ENCODE results near the gene PRMT1.

The PRMT1 gene

DNA sequence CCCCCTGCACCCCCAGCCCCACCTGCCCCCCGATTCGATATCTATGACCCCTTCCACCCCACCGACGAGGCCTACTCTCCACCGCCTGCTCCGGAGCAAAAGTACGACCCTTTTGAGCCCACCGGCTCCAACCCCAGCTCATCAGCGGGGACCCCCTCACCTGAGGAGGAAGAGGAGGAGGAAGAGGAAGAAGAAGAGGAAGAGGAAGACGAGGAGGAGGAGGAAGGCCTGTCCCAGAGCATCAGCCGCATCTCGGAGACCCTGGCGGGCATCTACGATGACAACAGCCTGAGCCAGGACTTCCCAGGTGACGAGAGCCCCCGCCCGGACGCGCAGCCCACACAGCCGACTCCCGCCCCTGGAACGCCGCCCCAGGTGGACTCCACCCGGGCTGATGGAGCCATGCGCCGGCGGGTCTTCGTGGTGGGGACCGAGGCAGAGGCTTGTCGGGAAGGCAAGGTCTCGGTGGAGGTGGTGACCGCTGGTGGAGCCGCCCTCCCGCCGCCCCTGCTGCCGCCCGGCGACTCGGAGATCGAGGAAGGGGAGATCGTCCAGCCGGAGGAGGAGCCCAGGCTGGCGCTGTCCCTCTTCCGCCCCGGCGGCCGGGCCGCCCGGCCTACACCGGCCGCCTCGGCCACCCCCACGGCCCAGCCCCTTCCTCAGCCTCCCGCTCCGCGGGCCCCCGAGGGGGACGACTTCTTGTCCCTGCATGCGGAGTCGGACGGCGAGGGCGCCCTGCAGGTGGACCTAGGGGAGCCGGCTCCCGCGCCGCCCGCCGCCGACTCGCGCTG is 25.8 kb upstream of the PRMT1 start:
- DNase-seq (ENCODE audit: low read depth) = no peak

DNA sequence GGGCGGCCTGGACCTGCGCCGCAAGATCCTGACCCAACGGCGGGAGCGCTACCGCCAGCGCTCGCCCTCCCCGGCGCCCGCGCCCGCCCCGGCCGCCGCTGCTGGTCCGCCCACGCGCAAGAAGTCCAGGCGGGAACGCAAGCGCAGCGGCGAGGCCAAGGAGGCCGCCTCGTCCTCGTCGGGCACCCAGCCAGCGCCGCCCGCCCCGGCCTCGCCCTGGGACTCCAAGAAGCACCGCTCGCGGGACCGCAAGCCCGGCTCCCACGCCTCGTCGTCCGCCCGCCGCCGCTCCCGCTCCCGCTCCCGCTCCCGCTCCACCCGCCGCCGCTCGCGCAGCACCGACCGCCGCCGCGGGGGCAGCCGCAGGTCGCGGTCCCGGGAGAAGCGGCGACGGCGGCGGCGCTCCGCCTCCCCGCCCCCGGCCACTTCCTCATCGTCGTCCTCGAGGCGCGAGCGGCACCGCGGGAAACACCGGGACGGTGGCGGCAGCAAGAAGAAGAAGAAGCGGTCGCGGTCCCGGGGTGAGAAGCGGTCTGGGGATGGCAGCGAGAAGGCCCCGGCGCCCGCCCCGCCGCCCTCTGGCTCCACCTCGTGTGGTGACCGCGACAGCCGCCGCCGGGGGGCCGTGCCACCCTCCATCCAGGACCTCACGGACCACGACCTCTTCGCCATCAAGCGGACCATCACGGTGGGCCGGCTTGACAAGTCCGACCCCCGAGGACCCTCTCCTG is 25.1 kb upstream of the PRMT1 start:
- DNase-seq (ENCODE audit: low read depth) = no peak

DNA sequence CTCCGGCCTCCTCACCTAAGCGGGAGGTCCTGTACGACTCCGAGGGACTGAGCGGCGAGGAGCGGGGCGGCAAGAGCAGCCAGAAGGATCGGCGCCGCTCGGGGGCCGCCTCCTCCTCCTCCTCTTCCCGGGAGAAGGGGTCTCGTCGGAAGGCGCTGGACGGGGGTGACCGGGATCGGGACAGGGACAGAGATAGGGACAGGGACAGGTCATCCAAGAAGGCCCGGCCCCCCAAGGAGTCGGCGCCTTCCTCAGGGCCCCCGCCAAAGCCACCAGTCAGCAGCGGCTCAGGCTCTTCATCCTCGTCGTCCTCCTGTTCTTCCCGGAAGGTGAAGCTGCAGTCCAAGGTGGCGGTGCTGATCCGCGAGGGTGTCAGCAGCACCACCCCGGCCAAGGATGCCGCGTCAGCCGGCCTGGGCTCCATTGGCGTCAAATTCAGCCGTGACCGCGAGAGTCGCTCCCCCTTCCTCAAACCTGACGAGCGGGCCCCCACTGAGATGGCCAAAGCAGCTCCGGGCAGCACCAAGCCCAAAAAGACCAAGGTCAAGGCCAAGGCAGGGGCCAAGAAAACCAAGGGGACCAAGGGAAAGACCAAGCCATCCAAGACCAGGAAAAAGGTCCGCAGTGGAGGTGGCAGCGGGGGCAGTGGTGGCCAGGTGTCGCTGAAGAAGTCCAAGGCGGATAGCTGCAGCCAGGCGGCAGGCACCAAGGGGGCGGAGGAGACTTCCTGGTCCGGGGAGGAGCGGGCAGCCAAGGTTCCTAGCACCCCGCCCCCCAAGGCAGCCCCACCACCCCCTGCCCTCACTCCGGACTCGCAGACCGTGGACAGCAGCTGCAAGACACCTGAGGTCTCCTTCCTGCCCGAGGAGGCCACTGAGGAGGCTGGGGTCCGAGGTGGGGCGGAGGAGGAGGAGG is 24.3 kb upstream of the PRMT1 start:
- no peak for DNase-seq (ENCODE audit: low read depth)

DNA sequence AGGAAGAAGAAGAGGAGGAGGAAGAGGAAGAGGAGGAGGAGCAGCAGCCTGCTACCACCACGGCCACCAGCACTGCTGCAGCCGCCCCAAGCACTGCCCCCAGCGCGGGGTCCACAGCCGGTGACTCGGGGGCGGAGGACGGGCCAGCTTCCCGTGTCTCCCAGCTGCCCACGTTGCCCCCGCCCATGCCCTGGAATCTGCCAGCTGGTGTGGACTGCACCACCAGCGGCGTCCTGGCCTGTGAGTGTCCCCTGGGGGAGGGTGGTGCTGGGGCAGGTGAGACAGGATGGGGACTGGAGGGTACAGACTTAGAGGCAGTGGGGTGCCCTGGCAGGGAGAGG is 23.6 kb upstream of the PRMT1 start:
- DNase-seq (ENCODE audit: low read depth) = no peak

DNA sequence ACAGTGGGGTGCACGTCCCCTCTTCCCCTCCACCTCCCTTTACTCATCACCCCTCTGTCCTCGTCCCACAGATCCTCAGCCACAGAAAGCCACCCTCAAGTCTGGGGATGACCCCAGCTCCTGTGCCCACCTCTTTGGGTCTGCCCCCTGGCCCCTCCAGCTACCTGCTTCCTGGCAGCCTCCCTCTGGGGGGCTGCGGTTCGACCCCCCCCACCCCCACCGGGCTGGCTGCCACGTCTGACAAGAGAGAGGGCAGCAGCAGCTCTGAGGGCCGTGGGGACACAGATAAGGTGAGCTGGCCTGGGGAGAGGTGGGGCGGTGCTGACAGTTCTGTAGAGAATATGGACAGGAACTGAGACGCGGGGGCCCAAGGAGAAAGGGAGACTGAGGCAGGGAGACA is 22.5 kb upstream of the PRMT1 start:
- no peak for DNase-seq (ENCODE audit: low read depth)

DNA sequence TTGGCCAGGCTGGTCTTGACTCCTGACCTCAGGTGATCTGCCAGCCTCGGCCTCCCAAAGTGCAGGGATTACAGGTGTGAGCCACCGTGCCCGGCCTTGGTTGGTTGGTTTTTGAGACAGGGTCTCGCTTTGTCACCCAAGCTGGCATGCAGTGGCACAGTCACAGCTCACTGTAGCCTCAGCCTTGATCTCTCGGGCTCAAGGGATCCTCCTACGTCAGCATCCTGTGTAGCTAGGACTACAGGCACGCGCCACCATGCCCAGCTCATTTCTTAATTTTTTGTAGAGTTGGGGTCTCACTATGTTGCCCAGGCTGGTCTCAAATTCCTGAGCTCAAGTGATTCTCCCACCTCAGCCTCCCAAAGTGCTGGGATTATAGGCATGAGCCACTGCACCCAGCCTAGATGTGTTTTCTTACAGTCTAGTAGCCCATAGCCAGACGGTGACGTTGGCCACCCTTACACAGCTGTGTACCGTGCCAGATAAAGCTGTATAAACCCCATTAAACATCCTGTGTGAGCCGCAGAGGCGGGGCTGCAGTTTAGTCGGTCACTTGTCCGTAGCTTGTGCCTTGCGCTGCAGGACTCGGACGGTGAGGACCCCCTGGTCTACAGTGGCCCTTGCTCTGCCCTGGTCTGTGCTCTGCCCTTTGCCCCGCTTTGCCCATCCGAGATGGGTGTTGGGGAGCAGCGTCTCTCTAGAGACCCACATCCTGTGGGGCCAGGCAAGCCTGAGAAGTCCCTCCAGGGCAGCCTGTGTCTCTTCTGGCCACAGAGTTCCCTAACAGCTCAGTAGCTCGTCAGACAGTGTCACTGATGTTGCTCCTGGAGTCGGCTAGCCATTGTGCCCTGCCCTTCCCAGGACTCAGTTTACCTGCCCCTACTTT is 21.3 kb upstream of the PRMT1 start:
- DNase-seq (ENCODE audit: low read depth) = no peak

DNA sequence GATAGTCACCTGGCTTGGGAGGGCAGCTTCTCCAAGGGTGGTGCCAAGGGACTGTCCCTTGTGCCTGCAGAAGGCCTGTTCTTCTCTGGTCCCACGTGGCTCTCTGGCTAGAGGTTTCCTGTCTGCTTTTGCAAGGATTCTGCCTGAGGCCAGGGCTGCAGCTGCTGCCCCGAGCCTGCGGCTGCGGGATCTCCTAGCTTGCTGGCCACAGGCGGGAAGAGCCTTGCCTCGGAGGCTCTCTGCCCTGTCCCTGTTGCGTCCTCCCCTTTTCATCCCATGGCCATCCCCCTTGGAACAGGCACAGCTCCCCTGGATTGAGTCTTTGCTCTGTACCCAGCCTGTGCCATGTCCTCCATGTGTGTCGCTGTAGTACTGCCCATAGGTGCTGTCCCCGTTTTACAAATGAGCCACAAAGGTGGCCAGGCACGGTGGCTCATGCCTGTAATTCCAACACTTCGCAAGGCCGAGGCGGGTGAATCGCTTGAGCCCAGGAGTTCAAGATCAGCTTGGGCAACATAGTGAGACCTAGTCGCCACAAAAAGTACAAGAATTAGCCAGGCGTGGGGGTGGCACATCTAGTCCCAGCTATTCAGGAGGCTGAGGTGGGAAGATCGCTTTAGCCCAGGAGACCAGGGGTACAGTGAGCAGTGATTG is 20.5 kb upstream of the PRMT1 start:
- no peak for DNase-seq (ENCODE audit: low read depth)

DNA sequence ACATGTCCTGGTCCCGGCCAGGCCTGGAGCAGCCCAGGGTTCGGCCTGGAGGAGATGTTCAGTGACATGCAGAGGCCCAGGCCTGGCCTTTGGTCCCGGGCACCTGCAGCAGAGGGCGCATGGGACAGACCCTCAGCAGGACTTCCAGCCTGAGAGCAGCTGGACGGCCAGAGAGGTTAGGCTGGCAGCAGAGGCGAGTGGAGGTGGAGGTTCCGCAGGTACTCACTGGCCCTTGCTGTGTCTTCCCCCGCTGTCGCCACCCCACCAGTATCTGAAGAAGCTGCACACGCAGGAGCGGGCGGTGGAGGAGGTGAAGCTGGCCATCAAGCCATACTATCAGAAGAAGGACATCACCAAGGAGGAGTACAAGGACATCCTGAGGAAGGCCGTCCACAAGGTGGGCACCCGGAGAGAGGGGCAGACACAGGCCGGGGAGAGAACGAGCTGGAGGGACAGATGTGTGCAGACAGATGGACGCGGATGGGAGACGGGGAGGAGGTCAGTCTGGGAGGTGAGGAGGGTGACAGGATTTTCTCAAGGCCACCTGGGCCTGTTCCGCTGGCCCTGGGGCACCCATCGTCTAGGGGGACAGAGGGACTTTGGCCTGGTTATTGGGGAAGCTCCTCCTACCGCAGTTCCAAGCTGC is 19.5 kb upstream of the PRMT1 start:
- no peak for DNase-seq (ENCODE audit: low read depth)

DNA sequence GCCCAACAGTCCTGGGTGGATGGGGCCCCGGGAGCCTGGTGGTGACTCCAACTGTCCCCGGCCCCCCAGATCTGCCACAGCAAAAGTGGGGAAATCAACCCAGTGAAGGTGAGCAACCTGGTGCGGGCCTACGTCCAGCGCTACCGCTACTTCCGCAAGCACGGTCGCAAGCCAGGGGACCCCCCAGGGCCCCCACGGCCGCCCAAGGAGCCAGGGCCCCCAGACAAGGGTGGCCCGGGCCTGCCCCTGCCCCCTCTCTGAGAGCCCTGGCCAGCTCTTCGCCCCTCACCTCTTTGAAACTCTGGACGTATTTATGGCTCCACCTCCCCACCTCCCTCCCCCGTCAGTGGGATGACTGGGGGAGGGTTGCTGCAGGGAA is 18.9 kb upstream of the PRMT1 start:
- no peak for DNase-seq (ENCODE audit: low read depth)

DNA sequence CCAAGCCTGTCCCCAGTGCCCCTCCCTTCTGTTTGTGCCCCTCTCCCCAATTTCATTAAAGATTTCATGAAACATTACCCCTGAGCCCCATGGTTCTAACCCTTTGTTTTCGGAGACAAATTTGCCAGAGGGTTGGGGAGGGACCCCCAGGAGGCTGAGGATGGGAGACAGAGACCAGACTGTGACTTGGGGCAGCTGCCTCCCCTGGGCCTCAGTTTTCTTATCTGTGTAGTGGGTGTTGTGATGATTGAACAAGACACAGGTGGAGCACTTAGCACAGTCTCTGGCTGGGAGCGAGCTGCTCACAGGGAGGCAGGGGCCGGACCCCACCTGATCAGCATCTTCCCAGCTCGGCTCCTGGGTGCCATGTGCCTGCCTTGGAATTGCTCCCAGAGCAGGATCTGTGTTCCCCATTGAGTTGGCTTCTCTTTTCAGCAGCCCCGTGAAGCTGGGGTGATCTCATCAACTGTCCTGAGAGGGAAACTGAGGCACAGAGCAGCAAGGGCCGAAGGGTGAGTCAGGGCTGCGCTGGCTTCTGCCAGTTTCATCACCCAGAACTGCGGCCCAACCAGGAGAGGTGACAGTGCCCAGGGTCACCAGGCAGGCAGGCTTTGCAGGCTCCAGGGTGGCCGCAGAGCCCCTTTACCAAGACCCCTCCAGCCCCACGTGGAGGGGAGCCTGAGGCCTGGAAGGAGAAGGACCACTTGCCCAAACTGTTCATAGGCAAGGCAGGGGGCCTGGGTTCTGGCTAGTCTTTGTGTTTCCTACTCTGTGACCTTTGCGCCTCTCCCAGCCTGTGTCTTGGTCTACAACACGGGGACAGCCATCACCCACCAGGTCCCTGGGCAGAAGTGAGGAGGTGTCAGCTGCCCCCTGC is 18.3 kb upstream of the PRMT1 start:
- DNase-seq (ENCODE audit: low read depth) = no peak

DNA sequence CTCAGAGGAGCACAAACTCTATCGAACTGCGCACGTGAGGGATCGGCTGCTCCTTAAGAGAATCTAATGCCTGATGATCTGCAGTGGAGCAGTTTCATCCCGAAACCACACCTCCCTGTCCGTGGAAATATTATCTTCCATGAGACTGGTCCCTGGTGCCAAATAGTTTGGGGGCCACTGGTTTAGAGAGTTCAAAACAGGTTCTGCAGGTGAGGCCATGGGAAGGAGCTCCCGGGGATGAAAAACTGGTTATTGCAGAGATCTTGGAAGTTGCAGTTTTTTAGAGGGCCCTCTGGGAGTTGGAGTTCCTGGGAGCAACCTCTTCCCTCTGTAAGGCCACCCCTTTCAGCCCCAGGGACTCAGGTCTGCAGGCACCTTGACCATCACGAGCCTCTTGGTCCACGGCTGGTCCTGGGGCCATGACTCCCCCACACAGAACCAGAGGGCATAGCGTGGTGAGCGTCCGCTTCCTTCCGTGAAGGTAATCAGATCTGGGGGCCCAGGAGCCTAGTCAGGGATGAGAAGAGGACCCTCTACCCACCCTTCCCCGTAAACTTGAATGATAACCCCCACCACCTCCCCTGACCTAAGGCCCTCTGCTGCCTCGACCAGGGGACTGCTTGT is 16.6 kb upstream of the PRMT1 start:
- DNase-seq (ENCODE audit: low read depth) = no peak

DNA sequence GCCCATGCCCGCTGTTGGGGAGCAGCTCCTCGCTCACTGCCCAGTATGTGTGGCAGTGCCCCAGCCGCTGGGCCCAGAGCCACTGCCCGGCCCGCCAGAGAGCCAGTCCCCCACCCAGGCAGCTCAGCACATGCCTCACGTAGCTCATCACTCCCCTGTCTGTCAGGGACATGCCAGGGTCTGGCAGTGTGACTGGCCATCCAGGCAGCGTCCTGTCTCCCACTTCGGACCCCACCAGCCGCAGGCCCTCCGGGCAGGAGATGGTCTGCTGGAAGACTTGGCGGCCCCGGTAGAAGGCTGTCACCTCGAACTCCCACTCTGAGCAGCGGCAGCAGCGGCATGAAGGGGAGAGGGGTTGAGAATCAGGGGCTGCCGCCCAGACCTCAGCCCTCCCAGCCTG is 15.1 kb upstream of the PRMT1 start:
- no peak for DNase-seq (ENCODE audit: low read depth)

DNA sequence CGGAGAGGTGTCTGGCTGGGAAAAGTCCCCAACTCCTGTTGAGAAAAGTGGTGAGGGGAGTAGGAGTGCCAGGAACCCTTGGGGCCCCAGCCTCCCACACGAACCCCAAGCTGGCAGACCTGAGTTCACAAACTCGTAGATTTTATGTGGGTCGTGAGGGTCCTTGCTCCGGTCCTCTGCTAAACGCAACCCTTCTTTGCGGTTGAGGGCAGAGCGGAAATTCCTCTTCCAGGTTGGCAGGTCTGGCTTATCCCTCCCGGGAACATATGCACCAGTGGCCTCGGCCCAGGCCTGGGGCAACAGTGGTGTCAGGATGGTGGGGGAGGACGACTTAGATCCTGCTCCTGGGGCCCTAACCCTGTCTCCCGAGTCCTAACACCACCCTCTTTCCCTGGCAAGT is 13.8 kb upstream of the PRMT1 start:
- no peak for DNase-seq (ENCODE audit: low read depth)

DNA sequence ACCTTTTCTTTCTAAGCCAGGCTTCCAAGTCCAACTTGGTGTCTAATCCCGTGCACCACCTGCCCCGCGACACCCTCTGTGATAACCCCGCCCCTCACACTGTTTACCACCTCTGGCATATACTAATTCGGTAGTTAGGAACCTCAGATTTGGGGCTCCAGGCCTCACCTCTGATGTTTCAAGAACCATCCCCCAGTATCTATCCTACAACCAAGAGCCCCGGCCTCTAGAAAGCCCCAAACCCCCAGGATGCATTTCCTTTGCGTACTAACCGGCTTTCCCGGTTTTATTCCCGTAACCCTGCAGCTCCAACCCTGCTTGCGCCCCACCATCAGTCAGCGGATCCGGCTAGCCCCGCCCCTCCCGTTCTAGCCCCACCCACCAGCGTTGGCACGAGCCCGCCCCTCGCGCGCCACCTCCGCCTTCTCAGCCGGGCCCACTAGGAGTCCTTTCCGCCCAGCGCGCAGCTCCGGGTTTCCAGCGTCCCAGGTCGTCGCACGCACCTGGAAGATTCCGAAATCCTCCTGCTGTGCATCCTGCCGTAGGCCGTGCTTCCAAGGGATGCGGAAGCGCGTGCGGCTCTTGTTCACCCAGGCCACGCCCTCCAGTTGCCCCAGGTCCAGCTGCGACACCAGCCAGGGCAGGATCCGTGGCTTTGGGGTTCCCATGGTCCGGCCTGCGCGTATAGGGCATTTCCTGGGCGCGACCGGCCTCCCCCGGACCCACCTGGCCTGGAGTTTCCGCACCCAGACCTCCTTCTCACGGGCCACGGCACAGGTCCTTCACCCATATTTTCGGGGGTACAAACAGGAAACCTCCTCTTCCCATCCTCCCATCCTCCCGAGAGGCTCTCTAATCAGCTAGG is 12.7 kb upstream of the PRMT1 start:
- DNase-seq (ENCODE audit: low read depth) = peak; percentile 84

DNA sequence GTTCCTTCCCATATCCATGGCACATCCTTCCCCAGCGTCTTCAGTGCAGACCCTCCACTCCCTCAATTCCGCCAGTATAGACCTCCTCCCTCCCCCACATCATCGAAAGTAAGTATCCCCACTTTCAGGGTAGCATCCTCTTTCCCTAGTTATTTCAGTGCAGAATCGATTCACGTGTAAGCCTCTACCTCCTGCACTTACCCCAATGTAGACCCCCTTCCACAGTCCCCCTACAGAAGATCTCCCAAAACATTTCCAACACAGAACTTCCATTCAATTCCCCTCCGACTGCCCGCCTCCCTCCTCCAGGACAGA is 12.1 kb upstream of the PRMT1 start:
- DNase-seq (ENCODE audit: low read depth) = no peak

DNA sequence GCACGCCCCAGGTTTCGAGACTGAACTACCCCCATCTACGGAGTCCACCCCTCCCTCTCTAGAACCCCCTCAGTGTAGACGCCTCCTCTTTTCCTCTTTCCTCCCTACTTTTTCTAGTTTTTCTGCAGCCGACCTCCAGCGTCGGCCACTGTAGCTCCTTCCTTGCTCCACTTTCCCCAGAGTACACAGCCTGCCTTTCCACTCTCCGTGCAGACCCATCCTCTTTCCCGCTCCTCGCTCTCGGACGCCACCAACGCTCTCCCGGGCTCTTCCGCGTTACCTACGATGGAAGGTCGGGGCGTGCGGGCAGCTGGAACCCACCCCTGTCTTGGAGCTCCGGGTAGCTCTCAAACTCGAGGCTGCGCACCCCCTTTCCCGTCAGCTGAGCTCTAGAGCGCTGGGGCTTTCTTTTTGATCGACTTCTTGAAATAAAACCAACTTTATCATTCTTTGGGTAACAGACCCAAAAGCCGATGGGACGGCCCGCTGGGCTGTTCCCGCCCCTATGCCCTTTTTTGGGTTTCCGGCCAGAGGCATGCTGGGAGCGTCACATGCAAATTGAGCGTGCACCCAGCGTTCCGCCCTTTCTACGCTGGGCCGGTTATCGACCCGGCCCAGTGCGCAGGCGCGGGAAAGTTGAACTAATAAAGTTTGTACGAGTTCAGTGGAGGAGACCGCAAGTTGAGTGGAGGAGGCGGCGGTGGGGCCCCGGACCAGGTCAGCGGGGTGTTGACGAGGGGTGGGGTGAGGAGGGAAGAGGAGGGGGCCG is 11.5 kb upstream of the PRMT1 start, which contains the start of the genes BCL2L12 and IRF3:
TSS of gene BCL2L12 (plus strand) at position 583 of the 769 bp plus-strand sequence. CDS start 760 bp downstream, outside the sequence.
TSS of gene IRF3 (minus strand) at position 507 of the 769 bp plus-strand sequence. CDS start 1,019 bp downstream, outside the sequence.
- peak; percentile 99 for DNase-seq (ENCODE audit: low read depth)

DNA sequence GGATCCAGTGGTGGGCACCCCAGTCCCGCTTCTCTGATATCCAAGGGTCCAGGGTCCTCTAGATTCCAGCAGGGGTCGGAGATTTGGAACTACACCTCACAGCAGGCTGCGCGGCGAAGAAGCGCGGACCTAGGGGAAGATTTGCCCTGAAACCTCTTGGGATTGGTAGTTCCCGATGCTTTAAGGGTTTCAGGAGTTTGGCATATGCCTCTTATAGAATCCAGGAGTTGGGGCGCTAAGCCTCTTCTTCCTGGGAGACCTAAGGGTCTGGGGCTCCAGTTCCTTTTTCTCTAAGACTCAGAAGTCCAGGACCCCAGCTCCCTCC is 11.0 kb upstream of the PRMT1 start:
- DNase-seq (ENCODE audit: low read depth) = no peak

DNA sequence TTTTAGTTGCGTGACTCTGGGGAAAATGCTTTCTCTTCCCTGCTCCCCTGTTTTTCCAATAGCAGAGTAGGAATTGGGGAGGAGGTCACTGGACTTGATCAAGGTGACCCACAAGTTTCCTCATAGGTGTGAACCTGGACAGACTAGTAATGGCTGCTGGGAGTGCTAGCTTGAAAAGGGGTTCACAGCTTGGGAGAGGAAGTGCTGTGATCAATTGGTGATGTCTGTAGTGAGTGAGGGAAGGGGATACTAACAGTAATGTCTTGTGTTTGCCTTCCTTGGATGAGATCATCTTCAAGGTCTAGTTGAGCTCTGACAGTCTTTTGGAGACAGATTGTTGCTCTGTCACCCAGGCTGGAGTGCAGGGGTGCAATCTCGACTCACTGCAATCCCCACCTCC is 9.6 kb upstream of the PRMT1 start:
- no peak for DNase-seq (ENCODE audit: low read depth)

All from activated T-helper 1 cell treated with Interleukin-2 at 50 U/mL for 16 hours (primary cell).